Fibroblast of lung (primary cell): ENCODE results near the gene FADS2. TPM values are rescaled to one million over a fixed set of nuclear protein-coding genes. Genes with fewer than 3 reads are reported as not detected.

Experiments
- DNase-seq, 2 donors: peaks; one replicate each; pipeline versions ENCODE4 v3.0.0 to v3.0.0-alpha.2; 2010; ENCODE audit warnings: low read depth in 2 of 2
- H2AFZ ChIP-seq: 2 replicates; pipeline ENCODE4 v1.5.1; 2012; ENCODE audit warnings: low read length, control low read depth, inconsistent platforms
- H3K27ac ChIP-seq: 2 replicates; pipeline ENCODE4 v1.5.1; 2011; ENCODE audit warnings: low read length, control low read depth; ENCODE audit not compliant: insufficient read depth
- H3K27me3 ChIP-seq: 2 replicates; pipeline ENCODE4 v1.5.1; 2011; ENCODE audit warnings: mild to moderate bottlenecking, low read length; ENCODE audit not compliant: control insufficient read depth, insufficient read depth
- H3K36me3 ChIP-seq: 2 replicates; pipeline ENCODE4 v1.5.1; 2011; ENCODE audit warnings: low read length; ENCODE audit not compliant: control insufficient read depth, insufficient read depth
- H3K4me1 ChIP-seq: 2 replicates; pipeline ENCODE4 v1.5.1; 2011; ENCODE audit warnings: low read length; ENCODE audit not compliant: control insufficient read depth, insufficient read depth; ENCODE audit errors: extremely low read depth
- H3K4me2 ChIP-seq: 2 replicates; pipeline ENCODE4 v1.5.1; 2011; ENCODE audit warnings: low read length, control low read depth; ENCODE audit not compliant: insufficient read depth; ENCODE audit errors: extremely low read depth
- H3K4me3 ChIP-seq, 4 experiments: fragments of 200-600 bp in 1 of 4; sonication (generic) in 1 of 4; replicated peaks in 1 of 4; 2 replicates each; pipeline ENCODE4 v1.5.1; 2011 to 2016; ENCODE audit warnings: low read length in 4 of 4, low read depth in 3 of 4, mild to moderate bottlenecking in 3 of 4, control low read depth in 2 of 4, inconsistent platforms in 1 of 4, mixed read lengths in 1 of 4; ENCODE audit not compliant: insufficient read depth in 1 of 4; ENCODE audit errors: control extremely low read depth in 1 of 4
- H3K79me2 ChIP-seq: 2 replicates; pipeline ENCODE4 v1.5.1; 2012; ENCODE audit warnings: mild to moderate bottlenecking, low read length, inconsistent platforms; ENCODE audit not compliant: control insufficient read depth, insufficient read depth
- H3K9ac ChIP-seq: 2 replicates; pipeline ENCODE4 v1.5.1; 2011; ENCODE audit warnings: mild to moderate bottlenecking, low read length, control low read depth; ENCODE audit not compliant: insufficient read depth
- H3K9me3 ChIP-seq: 2 replicates; pipeline ENCODE4 v1.5.1; 2012; ENCODE audit warnings: low read depth, low read length; ENCODE audit not compliant: control insufficient read depth, insufficient read depth
- H4K20me1 ChIP-seq: 2 replicates; pipeline ENCODE4 v1.5.1; 2011; ENCODE audit warnings: low read length; ENCODE audit not compliant: control insufficient read depth, insufficient read depth; ENCODE audit errors: extremely low read depth
- CTCF ChIP-seq, 2 donors: IDR thresholded peaks in 1 of 2; conservative IDR thresholded peaks in 1 of 2; 1 replicate in 1 of 2; 2 replicates in 1 of 2; pipeline ENCODE4 v1.5.1; 2011 to 2012; ENCODE audit warnings: low read length in 2 of 2, control low read depth in 1 of 2, inconsistent platforms in 1 of 2, low read depth in 1 of 2, mild to moderate bottlenecking in 1 of 2
- EZH2 ChIP-seq: IDR thresholded peaks from 2 replicates; pipeline ENCODE4 v1.5.1; 2012; ENCODE audit warnings: low read length, control low read depth, mild to moderate bottlenecking; ENCODE audit errors: missing control alignments
- polyA plus RNA-seq, 2 donors: library from polyadenylated mRNA; depleted of rRNA in 1 of 2; stranded (reverse) in 1 of 2; unstranded in 1 of 2; fragments of >200 nt; gene quantifications; 2 replicates each; pipeline ENCODE4 v1.2.1, GENCODE V29; 2011 to 2012; ENCODE audit warnings: missing spikeins in 1 of 2
- total RNA-seq: library from RNA; depleted of rRNA; stranded (reverse); fragments of >200 nt; gene quantifications from 2 replicates; pipeline ENCODE4 v1.2.1, GENCODE V29; 2014

The FADS2 gene
- total and polyA plus RNA-seq, 2 donors (not counting 1 experiment from before 2014, with no cell fraction given), result 418 to 932 TPM

DNA sequence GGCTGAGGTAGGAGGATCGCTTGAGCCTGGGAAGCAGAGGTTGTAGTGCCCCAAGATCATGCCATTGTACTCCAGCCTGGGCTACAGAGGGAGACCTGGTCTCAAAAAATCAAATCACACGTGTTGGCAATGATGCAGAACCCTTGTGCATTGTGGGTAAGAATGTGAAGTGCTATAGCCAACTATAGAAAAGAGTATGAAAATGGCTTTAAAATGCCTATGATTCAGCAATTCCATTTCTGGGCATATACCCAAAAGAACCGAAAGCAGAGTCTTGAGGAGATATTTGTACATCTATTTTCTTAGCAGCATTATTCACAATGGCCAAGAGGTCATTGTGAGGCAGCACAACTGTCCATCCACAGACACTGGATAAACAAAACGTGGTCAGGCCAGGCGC is 65.9 kb downstream of the FADS2 start:
- Histone ChIP-seq H3K4me3 (no peak overlapping the region), H3K79me2 (peaks cover 5% of the 10 kb centered on the region), H3K27me3 (no peaks in the 10 kb centered on the region), H3K4me2 (no peak overlapping the region), H4K20me1 (no peaks in the 10 kb centered on the region), H3K27ac (no peak overlapping the region), H3K4me1 (no peaks in the 10 kb centered on the region), H3K9ac (no peak overlapping the region), H3K9me3 (no peaks in the 10 kb centered on the region), H2AFZ (no peak overlapping the region), H3K36me3 (peaks cover 2% of the 10 kb centered on the region)
- TF ChIP-seq EZH2 (no peak), CTCF (conservative IDR thresholded peaks at IDR 0.05 in 1 of 2, IDR thresholded peaks at IDR 0.05 in 1 of 2; ENCODE audit: low read depth in 1 of 2, low read length in 2 of 2) (no peak)
- peak; percentile 88 to 96 for DNase-seq

GRCh38 chr11:61895046-61895717 is 67.1 kb downstream of the FADS2 start:
- no peak overlapping the region for H3K4me2 ChIP-seq
- H2AFZ ChIP-seq, result no peak overlapping the region
- peaks cover 2% of the 10 kb centered on the region for H3K36me3 ChIP-seq
- TF ChIP-seq CTCF (conservative IDR thresholded peaks at IDR 0.05 in 1 of 2, IDR thresholded peaks at IDR 0.05 in 1 of 2; ENCODE audit: low read depth in 1 of 2, low read length in 2 of 2) (no peak), EZH2 (no peak)
- H3K9me3 ChIP-seq, result no peaks in the 10 kb centered on the region
- H3K27ac ChIP-seq, result no peak overlapping the region
- no peak overlapping the region for H3K9ac ChIP-seq
- no peaks in the 10 kb centered on the region for H3K27me3 ChIP-seq
- DNase-seq, result no peak
- H3K79me2 ChIP-seq, result peaks cover under 1% of the 10 kb centered on the region
- no peaks in the 10 kb centered on the region for H4K20me1 ChIP-seq
- H3K4me3 ChIP-seq, result no peak overlapping the region
- H3K4me1 ChIP-seq, result no peaks in the 10 kb centered on the region

DNA sequence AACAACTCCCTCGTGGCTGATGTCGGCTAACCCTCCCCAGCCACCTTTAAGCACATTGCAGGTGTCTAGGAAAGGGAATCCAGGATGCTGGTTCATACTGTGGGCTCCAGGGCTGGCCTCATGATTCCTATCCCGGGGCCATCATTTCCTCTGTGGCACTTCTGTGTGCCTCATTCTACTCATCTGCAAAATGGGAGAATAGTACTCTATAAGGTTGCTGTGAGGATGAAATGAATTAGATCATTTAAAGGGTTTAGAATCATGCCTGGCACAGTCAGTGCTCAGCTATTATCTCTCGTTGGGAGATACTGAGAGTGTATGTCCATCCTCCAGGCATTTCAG is 67.6 kb downstream of the FADS2 start:
- Histone ChIP-seq H4K20me1 (no peaks in the 10 kb centered on the region), H3K9ac (no peak overlapping the region), H3K27me3 (no peaks in the 10 kb centered on the region), H3K79me2 (no peaks in the 10 kb centered on the region), H3K9me3 (no peaks in the 10 kb centered on the region), H3K4me1 (no peaks in the 10 kb centered on the region), H2AFZ (no peak overlapping the region), H3K36me3 (peaks cover 2% of the 10 kb centered on the region), H3K4me3 (no peak overlapping the region), H3K27ac (no peak overlapping the region), H3K4me2 (no peak overlapping the region)
- no peak for TF ChIP-seq EZH2
- TF ChIP-seq CTCF (conservative IDR thresholded peaks at IDR 0.05 in 1 of 2, IDR thresholded peaks at IDR 0.05 in 1 of 2; ENCODE audit: low read depth in 1 of 2, low read length in 2 of 2), result no peak
- no peak for DNase-seq
